ENCODE measurements around the gene SACS. TPM values are rescaled to one million over a fixed set of nuclear protein-coding genes. Genes with fewer than 3 reads are reported as not detected.

The SACS gene
- total RNA-seq, 1 donor: 87.7 TPM

DNA sequence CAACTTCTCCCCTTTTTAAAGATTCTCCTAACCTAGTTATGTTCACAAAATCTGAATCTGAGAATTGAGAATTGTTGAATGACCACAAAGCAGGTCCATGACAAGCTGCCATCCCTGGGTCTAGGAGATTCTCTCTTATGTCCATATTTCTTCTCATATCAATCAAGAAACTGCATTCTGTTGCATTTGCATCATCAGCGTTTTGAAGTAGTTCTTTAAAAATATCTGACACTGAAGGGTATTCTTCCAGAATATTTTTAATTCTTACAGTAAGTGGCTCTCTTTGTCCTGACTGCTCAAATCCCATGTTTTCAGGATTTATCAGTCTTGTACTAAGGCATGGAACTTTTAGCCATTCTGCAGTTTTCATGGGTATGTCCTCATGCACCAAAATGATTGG lies 94.3 kb downstream of the SACS start:
- no peak for DNase-seq (ENCODE audit: low read depth)
- TF ChIP-seq, protein P1, sequence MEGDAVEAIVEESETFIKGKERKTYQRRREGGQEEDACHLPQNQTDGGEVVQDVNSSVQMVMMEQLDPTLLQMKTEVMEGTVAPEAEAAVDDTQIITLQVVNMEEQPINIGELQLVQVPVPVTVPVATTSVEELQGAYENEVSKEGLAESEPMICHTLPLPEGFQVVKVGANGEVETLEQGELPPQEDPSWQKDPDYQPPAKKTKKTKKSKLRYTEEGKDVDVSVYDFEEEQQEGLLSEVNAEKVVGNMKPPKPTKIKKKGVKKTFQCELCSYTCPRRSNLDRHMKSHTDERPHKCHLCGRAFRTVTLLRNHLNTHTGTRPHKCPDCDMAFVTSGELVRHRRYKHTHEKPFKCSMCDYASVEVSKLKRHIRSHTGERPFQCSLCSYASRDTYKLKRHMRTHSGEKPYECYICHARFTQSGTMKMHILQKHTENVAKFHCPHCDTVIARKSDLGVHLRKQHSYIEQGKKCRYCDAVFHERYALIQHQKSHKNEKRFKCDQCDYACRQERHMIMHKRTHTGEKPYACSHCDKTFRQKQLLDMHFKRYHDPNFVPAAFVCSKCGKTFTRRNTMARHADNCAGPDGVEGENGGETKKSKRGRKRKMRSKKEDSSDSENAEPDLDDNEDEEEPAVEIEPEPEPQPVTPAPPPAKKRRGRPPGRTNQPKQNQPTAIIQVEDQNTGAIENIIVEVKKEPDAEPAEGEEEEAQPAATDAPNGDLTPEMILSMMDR (IDR thresholded peaks at IDR 0.05; ENCODE audit: insufficient read depth, low read depth, low read length): no peak

DNA sequence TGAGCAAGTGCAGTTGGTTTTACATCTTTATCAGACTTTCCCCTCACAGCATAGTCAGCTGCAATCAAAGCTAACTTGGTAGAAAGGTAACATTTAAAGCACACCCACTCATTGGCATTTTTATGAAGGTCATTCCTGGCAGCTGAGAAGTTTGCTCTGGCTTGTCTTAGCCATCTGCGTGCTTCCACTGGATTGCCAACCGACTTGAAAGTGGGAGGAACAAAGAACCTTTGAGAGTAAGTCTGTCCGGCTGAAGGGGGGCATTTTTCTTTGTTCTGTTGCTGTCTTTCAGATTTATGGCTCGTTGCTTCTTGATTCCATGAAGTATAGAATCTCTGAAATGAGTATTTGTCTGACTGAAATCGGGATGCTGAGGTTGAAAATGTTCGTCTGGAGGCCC lies 103.1 kb downstream of the SACS start:
- no peak overlapping the region for H3K4me3 ChIP-seq (ENCODE audit: low read depth, low read length)
- no peak for DNase-seq (ENCODE audit: low read depth)
- TF ChIP-seq, protein P1 (IDR thresholded peaks at IDR 0.05; ENCODE audit: insufficient read depth, low read depth, low read length): no peak

More for the DNA sequence above, 94.3 kb downstream of the SACS start:
- no peak overlapping the region for H3K4me3 ChIP-seq (ENCODE audit: low read depth, low read length)

DNA sequence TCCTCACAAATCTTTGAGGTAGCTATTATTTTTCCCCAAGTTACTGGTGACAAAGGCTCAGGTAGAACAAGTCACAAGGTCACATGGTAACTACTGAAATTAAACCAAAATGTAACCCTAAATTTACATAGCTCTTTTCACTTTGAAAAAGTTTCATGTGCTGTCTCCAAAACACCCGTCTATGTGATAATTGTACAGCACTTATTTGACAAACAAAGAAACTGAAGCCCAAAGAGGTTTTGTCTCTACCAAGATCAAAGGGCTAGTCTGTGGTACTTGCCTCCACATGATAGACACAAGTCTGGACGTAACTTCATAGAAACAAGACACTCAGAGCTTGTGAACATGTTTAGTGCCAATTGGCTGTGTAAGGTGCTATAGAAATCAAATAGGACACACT lies 108.3 kb downstream of the SACS start:
- TF ChIP-seq, protein P1 (IDR thresholded peaks at IDR 0.05; ENCODE audit: insufficient read depth, low read depth, low read length): no peak
- H3K4me3 ChIP-seq (ENCODE audit: low read depth, low read length): no peak overlapping the region
- no peak for DNase-seq (ENCODE audit: low read depth)

DNA sequence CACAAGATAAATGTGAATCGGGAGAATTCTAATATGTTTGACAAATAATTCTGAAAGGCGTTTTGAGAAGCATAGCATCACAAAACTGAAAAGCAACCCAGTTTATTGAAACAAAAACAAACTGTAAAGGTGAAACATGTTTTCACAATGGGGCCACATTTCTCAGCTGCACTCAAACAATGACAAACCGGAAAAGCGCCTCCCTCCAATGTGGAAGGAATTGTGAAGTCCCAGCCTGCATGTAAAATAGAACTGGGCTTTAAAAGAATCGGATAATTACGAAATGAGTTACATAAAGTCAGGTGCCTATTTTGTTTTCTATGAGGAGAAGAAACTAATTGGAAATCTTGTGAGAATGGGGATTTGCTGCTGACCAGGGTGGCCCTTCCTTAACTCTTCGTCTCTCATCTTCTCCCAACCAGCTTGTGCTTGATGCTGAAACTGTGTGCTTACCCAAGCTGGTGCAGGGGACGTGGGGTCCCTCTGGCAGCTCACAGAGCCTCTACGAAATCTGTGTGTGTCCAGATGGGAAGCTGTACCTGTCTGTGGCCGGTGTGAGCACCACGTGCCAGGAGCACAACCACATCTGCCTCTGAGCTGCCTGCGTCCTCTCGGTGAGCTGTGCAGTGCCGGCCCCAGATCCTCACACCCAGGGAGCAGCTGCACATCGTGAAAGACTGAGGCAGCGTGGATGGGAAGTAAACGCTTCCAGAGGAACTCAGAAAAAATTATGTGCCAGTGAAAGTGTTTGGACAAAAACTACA lies 109.4 kb downstream of the SACS start:
- TF ChIP-seq, protein P1 (IDR thresholded peaks at IDR 0.05; ENCODE audit: insufficient read depth, low read depth, low read length): no peak
- no peak overlapping the region for H3K4me3 ChIP-seq (ENCODE audit: low read depth, low read length)
- no peak for DNase-seq (ENCODE audit: low read depth)

DNA sequence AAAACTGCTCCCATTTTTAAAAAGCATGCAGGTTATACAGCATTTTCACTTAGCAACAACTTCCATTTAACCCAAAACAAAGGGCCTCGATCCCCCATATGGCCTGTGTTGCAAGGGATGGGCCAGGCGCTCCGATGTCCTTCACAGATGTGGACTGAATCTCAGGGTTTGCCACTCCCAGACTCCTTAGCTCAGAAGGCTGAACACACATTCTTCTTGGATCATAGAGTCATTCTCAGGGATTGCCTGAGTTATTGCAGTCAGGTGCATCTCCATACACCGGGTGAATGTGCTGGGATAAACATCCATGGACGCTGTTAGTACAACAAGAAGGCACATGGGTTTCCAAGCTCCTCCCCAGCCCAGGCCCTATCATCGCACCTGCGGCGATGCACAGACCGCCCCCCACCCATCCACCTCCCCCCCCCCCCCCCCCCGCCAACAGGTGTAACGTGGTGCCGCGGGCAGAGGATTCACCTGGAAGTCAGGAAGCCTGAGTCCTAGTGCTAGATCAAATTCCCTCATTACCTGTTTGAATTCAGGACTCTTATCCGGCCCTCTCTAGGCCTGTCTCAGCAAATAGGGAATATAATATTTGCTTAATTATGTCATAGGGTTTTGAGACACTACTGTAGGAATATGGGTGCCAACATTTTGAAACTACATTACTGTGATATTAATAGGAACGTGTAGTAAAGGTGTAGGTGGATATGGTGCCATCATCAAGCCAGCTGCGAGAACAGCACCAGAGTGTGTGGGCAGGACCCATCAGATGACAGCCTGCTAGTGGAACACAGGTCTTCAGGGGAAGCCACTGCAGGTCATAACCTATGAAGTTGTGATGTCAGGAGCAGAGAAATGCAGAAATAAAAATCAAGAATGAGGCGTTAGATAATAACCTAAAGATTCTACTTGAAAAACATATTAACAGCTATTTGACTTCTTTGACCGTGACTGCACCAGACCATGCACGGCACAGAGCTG lies 110.9 kb downstream of the SACS start:
- DNase-seq (ENCODE audit: low read depth): no peak
- H3K4me3 ChIP-seq (ENCODE audit: low read depth, low read length): no peak overlapping the region
- TF ChIP-seq, protein P1 (IDR thresholded peaks at IDR 0.05; ENCODE audit: insufficient read depth, low read depth, low read length): no peak

GRCh38 chr13:23321535-23322241 lies 111.8 kb downstream of the SACS start:
- H3K4me3 ChIP-seq (ENCODE audit: low read depth, low read length): peak overlapping the region; percentile 22
- DNase-seq (ENCODE audit: low read depth): peak; percentile 91
- TF ChIP-seq, protein P1 (IDR thresholded peaks at IDR 0.05; ENCODE audit: insufficient read depth, low read depth, low read length): no peak
